CMK (cell line): ENCODE data around the gene MC5R.
"Not testable (repeated sequence)": the region's sequence is repeated elsewhere in the genome, so short reads cannot be mapped to it uniquely, and the experiment has no call there.

Source experiments
- DNase-seq: peaks from one replicate; pipeline ENCODE4 v3.0.0-alpha.2; 2010; ENCODE audit warnings: low read depth

MC5R gene

GRCh38 chr18:13849791-13850190 is 25.8 kb downstream of the MC5R start:
- no peak for DNase-seq

GRCh38 chr18:13862898-13863297 is 38.9 kb downstream of the MC5R start:
- not testable (repeated sequence) for DNase-seq

GRCh38 chr18:13868501-13869271 is 44.7 kb downstream of the MC5R start:
- no peak for DNase-seq

GRCh38 chr18:13871701-13872100 is 47.8 kb downstream of the MC5R start:
- DNase-seq: no peak

GRCh38 chr18:13872373-13872772 is 48.4 kb downstream of the MC5R start:
- no peak for DNase-seq

- no peak for DNase-seq
Measured at GRCh38 chr18:13872932-13873331, 49.0 kb downstream of the MC5R start.

- DNase-seq: no peak
Measured at GRCh38 chr18:13874558-13874957, 50.6 kb downstream of the MC5R start.
